Measurements from ENCODE around the gene NUBP2.

Gene NUBP2

DNA sequence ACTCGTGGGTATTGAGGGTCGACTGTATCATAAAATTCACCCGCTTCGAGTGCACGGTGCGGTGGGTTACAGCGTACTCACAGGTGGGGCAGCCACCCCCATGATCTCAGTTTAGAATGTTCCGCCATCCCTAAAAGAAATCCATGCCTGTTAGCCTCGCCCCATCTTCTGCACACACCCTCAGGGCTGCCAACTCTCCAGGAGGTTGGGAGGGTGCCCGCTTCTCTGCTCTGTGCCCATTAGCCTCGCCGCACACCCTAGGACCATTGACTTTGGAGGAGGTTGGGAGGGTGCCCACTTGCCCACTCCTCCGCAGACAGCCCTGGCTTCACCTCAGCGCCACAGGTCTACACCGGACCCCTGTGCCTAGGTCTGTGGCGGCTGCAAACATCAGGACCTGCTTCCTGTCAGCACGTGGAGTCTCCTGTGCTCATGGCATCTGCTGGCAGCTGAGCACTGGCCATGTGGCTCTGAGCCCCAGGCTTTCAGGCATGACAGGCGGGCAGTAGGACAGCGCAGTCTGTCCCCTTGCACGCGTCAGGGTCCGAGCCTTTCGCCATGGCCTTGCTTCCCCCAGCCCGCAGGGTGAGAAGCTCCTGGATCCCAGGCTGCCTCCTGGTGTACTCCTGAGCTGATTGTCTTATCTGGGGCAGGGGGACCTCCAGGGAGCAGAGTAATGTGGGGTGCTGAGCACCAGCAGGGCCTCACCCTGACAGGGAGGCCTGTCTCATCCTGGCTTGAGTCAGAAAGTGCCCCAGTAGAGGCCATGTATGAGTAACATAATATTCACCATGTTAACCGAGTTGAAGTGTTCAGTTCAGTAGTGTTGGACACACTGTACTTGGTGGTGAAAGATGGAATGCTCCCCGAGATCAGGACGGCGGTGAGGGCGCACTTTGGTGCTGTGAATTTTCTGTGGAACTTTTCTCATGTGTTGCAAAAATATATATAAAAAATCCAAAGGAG, 33.3 kb upstream of the NUBP2 start:
- no peak for FAIRE-seq
- TF ChIP-seq, protein P1, sequence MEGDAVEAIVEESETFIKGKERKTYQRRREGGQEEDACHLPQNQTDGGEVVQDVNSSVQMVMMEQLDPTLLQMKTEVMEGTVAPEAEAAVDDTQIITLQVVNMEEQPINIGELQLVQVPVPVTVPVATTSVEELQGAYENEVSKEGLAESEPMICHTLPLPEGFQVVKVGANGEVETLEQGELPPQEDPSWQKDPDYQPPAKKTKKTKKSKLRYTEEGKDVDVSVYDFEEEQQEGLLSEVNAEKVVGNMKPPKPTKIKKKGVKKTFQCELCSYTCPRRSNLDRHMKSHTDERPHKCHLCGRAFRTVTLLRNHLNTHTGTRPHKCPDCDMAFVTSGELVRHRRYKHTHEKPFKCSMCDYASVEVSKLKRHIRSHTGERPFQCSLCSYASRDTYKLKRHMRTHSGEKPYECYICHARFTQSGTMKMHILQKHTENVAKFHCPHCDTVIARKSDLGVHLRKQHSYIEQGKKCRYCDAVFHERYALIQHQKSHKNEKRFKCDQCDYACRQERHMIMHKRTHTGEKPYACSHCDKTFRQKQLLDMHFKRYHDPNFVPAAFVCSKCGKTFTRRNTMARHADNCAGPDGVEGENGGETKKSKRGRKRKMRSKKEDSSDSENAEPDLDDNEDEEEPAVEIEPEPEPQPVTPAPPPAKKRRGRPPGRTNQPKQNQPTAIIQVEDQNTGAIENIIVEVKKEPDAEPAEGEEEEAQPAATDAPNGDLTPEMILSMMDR (IDR thresholded peaks at IDR 0.05; ENCODE audit: insufficient read depth, missing control alignments): no peak
- no peak for DNase-seq (ENCODE audit: insufficient read length, low spot score)

DNA sequence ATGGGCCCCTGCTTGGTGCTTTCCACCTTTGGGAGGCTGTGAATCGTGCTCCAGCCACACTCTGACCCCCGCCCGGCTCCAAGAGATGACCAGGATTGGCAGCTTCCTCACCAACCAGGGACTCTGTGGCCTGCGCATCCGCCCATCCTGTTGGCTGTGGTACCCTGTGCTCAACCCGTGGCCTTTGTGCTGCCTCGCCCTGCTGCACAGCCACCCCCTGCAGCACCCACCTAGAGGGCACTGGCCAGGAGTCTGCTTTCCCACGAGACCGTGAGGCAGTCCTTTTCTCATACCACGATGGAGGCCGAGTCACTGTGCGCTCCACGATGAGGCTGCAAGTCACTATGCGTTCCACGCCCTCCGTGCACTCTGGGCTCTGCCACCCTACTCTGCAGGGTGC, 30.8 kb upstream of the NUBP2 start:
- TF ChIP-seq, protein P1 (IDR thresholded peaks at IDR 0.05; ENCODE audit: insufficient read depth, missing control alignments): no peak
- no peak for DNase-seq (ENCODE audit: insufficient read length, low spot score)

DNA sequence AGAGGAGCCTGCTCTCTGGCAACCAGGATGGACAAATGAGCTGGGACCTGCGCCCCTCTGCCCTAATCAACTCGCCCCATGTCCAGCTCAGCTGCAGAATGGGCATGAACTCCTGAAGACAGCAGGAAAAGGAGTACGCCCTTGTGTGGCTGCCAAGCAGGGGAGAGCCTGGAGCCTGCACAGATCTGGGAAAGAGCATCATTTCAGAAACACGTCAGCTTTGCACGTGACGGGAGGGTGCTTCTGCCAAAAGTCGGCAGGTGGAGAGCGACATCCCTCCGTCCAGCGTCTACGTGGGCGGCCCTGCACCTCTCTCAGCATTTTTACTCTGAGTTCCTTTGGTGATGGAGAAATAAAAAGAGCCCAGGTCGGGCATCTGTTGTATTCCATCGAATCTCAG, 29.9 kb upstream of the NUBP2 start:
- DNase-seq (ENCODE audit: insufficient read length, low spot score): no peak
- TF ChIP-seq, protein P1 (IDR thresholded peaks at IDR 0.05; ENCODE audit: insufficient read depth, missing control alignments): no peak
- FAIRE-seq: no peak

More for the DNA sequence above, 30.8 kb upstream of the NUBP2 start:
- no peak for FAIRE-seq

DNA sequence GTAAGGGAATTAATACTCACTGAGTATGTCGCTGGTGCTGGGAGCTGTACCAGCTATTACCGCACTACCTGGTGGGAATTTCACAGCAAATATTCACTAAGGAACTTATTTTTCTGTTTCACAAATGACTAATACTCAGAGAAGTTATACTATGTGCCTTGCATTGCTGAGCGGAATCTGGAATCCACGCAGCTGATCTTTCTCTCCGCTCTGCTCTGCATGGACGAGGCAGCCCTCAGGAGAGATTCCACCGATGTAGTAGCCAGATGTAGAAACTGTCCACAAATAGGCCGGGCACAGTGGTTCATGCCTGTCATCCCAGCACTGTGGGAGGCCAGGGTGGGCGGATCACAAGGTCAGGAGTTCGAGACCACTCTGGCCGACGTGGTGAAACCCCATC, 28.6 kb upstream of the NUBP2 start:
- no peak for DNase-seq (ENCODE audit: insufficient read length, low spot score)
- FAIRE-seq: no peak
- TF ChIP-seq, protein P1 (IDR thresholded peaks at IDR 0.05; ENCODE audit: insufficient read depth, missing control alignments): no peak

DNA sequence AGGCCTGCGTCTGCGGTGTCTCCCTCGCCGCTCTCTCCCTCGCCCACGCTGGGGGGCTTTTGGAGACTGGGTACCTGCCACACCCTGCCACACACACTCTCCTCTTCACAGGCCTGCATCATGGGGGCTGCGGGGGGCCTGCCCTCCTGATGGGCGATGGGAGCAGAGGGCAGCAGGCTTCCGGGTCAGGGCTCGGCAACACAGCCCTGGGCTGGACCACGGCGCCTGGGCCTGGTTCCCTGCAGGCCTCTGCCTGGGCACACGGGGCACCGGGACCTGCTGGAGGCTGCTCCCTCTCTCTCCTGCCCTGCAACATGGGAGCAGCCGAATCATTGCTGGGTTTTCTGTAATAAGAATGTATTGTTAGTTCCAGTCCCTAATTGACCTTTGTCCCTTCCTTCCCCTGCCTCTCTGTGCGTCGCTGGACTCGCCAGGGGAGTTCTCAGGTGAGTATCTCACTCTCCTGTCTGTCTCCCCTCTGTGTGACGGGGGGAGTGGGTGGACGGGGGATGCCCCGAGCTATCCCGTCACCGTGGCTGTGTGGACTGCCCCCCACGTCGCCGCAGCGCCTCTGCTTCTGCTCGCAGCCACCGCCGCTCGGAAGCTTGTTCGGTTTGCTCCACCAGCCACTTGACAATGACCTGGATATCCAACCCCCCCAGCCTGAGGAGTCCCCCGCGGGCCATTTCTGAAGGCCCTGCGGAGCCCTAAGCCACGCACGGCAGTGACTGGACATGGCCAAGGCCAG, 24.9 kb upstream of the NUBP2 start:
- TF ChIP-seq, protein P1 (IDR thresholded peaks at IDR 0.05; ENCODE audit: insufficient read depth, missing control alignments): no peak
- FAIRE-seq: no peak

DNA sequence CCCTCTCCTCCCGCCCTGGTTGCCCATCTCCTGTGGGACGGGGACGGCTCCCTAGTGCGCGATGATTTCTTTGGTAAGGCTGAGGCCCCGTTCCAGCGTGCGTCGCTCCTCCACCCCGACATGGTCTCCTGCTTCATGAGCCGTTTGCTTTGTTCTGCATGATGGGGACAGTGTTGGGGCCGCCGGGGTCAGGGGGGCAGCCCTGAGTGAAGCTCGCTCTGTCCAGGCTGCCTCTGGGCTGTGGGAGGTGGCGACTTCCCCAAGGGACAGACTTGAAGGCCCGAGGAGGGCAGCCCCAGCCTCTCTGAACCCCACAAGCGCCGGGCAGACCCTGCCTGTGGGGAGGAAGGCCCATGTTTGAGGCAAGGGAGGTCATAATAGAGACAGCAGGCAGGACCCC, 23.8 kb upstream of the NUBP2 start:
- DNase-seq (ENCODE audit: insufficient read length, low spot score): no peak
- no peak for FAIRE-seq
- TF ChIP-seq, protein P1 (IDR thresholded peaks at IDR 0.05; ENCODE audit: insufficient read depth, missing control alignments): no peak

More for the DNA sequence above, 24.9 kb upstream of the NUBP2 start:
- DNase-seq (ENCODE audit: insufficient read length, low spot score): no peak

Data from D721Med (cell line).